ENCODE data around the gene TIAM2.
A peak's percentile ranks its signal among the peaks of the same experiment; 100 is the strongest.

Gene TIAM2

DNA sequence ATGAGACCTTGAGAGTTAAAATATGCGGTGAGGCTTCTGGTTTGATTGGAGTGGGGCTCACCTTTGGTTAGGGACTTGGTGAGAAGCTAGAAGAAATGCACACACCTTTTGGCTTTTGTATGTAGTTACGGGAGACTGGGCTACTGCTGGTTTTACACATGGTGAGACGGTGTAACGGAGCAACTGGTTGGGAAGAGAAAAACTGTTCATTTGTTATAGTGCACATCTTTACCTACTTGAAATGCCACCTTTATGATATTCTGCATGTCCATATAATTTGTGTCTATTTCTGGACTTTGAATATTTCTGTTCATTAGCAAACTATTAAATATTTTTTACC lies 31.6 kb downstream of the TIAM2 start:
- DNase-seq = no peak

DNA sequence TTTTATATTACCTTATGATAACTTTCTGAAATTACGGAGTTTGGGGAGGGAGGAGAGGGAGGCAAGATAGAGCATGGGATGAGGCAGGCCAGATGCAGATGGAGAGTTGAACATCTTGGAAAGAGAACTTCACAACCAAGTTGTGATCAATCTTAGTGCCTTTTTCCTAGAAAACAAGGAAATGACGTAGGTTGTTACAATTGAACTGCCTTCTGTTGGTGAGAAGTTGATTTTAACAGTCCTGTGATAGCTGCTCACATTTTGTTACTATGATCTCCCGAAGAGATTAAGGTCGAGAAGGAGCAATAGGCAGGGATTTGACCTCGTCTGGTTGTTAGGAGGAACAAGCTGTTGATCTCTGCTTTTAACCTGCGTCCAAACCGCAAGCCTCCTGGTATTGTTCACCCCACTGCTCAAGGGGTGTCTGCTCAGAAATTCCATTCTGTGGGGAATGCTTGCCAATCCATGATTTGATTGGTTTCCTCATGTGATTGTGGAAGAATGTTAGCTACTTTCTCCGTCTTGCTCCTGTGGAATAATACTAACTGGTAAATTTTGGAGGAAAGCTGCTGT lies 35.1 kb downstream of the TIAM2 start:
- no peak for DNase-seq

DNA sequence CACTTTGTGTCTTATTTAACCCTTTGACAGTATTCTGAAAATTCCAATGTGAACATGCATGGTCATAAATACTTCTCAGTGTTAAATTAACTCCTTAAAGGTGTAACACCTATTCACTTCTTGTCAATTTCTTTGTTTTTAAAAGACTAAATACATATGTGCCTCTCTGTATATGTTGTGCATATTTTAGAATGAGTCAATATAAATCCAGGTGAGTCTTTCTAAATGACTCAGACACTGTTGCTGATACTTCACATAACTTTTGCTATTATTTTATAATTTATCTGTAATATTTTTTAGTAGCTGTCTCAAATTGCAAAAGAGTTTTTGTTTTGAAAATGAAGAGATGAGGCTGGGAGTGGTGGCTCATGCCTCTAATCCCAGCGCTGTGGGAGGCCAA lies 36.0 kb downstream of the TIAM2 start:
- no peak for DNase-seq

DNA sequence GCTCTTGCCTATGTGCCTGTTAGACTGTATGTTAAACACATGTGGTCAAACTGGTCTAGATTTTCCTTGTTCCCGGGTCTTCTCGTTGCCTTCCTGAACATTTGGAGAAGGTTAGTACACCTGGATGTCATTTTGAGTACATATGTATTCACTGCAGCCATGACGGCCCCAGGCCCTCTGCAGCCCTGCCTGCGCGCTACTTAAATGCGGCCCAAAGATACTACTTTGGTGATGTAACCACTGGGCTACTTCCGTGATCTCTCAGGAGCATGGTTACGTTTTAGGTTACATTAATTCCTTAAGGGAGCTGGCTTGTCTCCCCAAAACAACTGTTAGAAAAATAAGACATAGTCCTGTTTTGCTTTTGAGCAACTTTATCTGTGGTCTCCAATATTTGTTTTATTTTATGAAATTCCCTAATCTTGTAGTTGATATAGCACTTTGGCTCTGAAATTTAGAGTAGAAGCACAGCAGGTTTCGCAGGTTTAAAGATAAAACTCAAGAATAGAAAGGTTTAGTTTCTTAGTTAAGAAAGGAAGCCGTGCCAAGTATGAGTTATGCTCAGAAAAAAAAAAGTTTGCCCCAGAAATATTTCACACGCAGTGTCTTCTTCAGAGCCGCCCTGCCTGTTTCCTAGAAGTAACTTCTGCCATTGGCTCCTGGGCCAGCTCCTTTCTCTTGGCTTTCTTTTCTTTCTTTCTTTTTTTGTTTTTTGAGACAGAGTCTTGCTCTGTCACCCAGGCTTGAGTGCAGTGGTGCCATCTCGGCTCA lies 38.1 kb downstream of the TIAM2 start:
- DNase-seq = no peak

DNA sequence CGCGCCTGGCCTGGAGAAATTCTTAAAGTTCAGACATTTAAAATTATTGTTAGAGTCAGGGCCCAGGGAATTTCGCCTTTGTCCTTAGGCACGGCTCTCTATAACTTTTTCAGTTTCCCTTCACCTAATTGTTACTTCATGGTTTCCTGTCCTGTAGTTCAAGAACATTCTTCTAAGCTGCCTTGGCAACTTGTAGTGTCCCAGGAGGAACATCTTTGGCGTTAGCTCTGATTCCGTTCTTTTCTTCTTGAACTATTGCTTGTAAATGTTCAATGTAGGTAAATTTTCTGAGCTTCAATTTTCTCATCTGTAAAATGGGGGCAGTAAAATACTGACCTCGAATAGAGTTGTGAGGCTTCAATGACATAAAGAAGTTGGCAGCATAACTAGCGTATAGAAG lies 41.8 kb downstream of the TIAM2 start:
- DNase-seq = no peak

DNA sequence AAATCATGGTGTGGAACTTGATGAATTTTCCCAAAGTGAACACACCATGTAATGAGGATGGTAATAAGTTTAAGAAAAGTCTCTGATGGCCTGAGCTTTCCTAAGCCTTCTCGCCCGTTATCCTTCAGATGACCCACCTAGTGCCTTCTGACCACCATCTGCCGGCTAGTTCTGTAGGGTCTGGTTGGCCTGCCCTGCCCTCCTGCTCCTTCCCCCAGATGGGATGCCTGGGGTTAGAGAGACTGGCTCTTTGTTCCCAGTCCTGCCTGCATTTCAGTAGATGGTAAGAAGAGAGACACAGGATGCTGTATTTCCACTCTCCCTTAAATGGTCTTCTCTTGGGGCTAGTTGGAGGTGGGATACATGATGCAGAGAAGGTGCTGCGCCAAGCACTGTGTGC lies 43.0 kb downstream of the TIAM2 start:
- no peak for DNase-seq

DNA sequence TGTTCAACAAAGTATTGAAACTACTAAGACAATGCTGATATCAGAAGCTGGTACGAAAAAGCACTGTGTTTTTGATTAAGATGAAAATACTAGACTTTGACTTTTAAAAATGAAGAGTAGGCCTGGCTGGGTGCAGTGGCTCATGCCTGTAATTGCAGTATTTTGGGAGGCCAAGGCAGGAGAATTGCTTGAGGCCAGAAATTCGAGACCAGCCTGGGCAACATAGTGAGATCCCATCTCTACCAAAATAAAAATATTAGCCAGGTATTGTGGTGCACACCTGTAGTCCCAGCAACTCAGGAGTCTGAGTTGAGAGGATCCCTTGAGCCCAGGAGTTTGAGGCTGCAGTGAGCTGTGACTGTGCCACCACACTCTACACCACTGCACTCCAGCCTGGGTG lies 43.4 kb downstream of the TIAM2 start:
- DNase-seq = no peak

DNA sequence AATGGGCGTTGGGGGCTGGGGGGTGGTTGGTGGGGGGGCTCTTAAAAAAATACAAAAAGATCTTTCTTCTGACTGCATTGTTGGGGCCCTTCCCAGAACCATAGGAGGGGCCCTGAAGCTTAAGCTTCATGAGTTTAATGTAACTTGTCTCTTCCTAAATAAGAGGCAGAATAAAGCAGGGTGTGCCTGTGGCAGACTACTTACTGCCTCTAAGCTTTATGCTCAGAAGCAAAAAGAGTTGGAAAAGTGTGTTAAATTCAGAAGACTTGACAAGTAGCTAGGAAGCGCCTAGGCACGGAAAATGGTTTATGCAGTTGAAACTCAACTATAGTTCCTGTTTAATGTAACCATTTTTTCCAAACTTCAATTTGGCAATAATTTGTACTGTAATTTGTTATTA lies 44.5 kb downstream of the TIAM2 start:
- DNase-seq = no peak

DNA sequence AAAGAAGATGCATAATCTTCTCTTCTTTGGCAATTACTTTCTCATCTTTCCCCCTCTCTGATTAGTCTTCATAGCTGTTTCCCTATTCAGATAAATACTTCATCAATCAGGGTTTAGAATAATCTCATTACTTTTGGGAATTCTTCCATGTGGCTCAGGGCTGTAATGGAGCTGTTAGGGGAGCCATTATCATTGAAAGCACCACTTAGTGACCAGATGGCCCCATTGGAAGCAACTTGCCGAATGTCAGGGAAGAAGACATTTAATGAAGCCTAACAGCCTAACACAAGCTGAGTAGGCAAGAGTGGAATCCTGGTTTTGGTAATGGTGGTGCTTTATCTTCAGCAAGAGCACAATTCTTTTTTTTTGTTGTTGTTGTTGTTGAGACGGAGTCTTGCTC lies 45.0 kb downstream of the TIAM2 start:
- no peak for DNase-seq

DNA sequence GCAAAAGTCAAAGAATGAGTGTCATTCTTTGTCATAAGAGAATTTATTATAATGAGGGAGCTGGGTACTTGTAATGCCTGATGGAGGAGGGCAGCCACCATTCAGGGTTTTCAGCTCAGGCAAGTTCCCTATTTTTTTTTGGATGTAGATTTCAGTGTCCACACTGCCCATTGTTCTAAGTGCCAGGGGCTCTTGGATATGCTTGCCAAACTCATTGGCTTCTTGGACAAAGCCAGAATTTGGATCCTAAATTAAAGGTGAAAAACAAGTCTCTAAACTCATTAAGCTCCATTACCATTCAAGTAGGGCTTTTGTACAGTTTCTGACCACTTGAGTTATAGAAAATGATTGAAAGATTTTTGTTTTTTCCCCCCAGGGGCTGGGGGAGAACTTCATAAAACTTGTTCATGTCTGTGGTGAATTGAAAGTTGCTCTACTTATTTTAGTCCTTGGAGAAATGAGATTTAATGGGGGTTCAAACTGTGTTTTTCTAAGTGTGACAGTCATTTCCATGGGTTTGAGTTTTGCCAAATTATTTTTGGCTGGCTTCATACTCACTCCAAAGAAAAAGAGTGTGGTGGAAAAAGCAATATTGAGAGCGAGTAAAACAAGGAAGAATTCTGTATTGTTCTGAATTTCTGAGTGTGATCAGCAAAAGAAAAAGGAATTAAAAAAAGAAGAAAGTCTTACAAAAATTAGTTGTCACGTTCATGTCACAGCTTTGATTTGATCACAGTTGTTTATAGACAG lies 46.0 kb downstream of the TIAM2 start:
- no peak for DNase-seq

DNA sequence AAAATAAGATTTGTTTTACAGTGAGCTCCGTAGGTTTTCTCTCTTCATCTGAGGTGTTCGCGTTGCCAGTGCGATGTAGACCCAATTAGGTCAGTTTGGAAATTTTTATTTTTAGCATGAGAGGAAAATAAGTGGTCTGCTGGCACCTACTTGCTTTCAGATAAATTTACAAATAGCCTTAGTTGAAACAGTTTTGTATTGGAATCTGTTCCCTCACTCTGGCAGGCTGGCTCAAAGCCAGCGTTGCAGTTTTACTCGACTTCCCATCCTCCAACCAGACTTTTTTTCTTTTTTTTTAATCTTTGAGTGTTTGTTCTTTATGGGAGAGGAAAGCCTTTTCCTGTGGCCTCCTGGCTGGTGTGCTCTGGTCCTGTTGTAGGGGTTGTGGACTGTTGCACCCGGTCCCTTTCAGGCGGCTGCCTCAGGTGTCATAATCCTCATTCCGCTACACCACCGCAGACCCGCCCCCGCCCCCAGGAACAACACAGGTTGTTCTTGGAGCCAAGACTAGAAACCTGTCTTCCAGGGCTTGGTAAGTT lies 46.7 kb downstream of the TIAM2 start:
- no peak for DNase-seq

DNA sequence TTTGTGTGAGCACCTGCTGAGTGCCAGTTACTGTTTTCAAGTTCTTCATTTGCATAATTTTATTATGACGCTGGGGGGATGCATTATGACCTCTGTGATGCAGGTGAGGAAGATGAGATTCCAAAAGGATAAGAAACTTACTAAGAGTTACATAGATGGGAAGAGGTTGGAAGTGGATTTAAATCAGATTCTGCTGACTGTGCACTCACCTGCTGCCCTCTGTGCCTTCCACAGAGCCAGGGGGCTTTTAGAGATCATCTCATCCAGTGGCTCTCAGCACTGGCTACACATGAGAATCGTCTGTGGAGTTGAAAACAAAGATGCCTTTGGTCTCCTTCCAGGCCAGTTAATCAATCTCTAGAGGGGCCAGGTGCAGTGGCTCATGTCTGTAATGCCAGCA lies 47.9 kb downstream of the TIAM2 start:
- DNase-seq = no peak

DNA sequence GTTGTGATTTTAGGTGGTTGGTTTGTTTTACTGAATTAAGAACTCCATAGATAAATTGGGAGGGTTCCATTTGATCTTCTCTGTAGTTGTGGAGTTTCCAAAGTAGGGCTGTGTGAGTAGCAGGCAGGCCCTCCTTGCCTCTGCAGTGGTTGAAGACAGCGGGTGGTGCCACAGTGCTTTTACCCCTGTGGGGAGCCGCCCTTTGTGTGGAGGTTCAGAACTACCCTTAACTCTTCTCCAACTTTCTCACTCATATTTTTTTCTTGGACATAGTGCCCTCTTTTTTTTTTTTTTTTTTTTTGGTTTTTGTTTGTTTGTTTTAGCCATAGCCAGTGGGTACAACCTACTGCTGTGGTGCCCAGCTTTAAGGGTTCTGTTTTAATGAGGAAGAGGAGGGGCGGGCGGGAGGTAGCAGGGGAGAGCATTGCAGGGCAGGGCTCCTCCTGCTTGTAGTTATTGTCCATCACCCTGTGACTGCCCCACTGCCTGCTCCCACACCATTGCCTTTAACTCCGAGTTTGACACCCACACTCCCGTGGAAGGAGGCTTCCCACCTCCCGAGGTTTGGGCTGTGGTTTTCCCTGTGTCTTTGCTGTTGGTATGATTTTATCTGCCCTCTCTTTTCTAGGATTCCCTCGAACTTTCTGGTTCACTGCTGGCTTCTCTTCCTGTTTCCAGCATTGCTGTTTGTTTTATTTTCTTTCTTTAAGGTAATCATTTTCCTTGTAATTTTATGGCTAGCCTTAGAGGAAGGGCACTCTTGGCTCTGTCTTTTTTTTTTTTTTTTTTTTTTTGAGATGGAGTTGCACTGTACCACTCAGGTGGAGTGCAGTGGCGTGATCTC lies 50.7 kb downstream of the TIAM2 start:
- DNase-seq = no peak

DNA sequence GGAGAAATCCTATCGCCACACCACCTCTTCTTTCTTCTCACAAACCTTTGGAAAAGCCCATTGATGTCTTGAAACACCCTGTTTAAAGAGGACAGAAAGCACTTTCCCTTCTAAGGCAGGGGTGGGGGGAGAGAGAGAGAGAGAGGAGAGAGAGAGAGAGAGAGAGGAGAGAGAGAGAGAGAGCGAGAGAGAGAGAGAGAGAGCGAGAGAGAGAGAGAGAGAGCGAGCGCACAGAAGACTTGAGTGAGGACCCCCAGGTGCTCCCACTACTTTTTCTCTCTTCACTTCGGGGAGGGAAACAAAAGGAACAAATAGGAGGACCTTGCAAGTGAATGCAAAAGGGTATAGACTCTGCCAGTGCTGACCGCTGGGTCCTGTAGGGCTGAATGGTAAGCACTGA lies 52.4 kb downstream of the TIAM2 start:
- DNase-seq = no peak

DNA sequence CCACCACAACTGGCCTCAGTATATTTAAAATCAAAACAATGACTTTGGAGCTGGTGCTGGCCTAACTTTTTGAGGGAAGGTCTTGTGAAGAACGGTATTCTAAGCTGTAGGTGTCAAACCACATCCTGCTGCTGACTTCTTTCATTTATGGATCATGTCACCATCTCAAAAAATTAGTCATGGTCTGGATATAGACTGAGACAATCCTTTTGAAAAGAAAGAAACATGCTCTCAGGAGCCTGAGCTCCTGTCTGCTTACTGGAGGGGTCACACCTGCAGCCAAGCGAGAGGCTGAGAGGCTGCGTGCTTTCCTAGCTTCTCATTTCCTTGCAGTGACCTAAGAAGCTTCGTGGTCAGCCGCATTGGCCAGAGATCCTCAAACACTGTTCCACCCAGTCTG lies 55.2 kb downstream of the TIAM2 start:
- peak; percentile 8 for DNase-seq

DNA sequence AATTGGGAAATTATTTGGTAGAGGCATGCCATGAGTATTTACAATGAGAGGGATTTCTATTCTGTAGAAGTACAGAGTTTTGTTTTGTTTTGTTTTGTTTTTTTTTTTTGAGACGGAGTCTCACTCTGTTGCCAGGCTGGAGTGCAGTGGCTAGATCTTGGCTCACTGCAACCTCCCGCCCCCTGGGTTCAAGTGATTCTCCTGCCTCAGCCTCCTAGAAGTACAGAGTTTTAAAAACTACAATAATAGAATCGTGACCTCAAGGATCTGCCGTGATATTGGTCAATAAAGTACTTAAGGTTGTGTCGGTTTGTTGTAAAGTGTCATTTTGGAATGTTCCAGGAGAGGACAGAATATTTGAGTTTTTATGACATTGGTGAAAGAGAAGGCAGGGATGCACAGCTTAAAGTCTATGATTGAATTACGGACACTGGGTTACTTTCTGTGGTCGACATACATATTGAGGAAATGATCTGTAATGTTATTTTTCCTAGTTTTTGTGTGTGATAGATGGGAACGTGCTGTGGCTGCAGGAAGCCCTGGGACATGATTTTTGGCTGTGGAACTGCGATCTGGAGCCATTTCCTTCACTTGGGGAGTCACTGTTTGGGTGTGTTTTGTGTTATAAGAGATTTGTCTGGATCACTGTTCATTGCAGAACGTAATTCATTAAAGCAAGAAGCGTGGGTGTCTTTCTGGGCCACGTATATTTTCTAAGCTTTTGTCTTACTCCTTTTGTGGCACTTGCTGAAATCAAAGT lies 59.6 kb downstream of the TIAM2 start:
- no peak for DNase-seq

DNA sequence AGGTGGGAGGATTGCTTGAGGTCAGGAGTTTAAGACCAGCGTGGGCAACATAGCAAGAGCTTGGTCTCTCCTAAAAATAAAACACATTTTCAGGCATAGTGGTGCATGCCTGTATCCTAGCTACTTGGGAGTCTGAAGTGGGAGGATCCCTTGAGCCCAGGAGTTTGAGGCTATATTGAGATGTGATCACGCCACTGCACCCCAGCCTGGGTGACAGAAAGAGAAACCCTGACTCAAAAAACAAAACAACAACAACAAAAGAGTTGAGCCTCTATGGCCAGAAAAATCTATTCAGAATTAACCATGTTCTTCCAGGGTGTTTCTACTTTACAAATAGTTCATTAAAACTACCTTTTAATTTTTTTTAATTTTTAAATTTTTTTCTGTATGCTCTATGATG lies 60.6 kb downstream of the TIAM2 start:
- DNase-seq = no peak

DNA sequence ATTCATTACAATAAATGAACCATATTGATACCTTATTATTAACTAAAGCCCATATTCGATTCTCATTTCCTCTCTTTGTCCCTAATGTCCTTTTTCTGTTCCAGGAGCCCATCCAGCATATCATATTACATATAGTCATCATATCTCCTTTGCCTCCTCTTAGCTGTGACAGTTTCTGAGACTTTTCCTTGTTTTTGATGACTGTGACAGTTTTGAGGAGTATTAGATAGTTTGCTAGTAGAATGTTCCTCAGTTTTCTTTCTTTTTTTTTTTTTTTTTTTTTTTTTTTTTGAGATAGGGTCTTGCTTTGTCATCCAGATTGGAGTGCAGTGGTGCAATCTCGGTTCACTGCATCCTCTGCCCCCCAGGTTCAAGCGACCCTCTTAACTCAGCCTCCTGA lies 61.6 kb downstream of the TIAM2 start:
- no peak for DNase-seq

DNA sequence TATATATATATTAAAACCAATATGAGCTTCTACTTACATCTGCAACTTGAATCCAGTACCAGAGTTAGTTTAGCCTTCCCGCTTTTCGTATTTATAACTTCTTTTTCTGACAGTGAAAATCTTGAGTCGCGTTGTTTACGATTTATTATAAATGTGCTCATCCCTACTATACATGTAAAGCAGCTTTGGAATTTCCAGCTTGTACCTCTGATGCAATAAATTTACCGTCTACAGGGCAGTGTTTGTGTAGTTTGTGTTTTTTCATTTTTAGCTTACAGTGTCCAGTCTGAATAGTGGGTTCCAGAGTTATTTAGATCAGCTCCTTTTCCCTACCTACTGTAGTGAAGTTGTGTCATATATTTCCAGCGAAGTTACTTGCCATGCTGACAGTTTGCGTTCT lies 66.3 kb downstream of the TIAM2 start:
- no peak for DNase-seq

DNA sequence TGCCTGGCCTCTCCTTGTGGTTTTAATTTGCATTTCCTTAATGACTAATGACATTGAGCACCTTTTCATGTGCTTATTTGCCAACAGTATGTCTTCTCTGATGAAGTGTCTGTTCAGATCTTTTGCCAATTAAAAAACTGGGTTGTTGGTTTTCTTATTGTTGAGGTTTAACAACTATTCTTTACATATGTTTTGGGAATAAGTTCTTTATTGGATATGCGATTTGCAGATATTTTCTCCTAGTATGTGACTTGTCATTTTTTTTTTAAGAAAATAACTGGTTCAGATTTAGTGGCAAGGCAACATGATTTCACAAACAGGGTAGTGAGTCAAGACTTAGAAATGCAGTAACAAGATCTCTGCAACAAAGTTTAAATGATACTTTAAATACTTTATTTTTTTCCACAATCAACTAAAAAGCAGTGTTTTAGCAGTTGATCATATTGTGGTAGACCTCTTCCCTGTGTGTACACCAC lies 67.8 kb downstream of the TIAM2 start:
- no peak for DNase-seq

DNA sequence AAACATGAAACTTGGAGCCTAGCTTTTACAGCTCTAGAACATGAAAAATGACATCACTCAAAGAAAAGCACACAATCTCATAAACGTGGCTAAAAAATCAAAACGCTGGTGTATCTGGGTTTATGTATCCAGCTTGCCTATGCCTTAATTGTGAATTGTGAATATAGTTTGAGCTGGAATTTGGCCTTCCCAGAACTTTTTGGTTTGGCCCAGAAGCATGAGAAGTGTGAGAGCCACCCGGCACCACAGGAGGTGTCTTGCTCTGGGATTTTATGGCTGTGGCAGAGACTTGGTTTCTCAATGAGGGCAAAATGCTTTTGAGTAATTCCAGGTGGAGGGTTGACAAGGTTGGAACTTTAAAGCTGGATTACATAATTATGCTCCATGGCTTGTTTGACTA lies 69.2 kb downstream of the TIAM2 start:
- no peak for DNase-seq

DNA sequence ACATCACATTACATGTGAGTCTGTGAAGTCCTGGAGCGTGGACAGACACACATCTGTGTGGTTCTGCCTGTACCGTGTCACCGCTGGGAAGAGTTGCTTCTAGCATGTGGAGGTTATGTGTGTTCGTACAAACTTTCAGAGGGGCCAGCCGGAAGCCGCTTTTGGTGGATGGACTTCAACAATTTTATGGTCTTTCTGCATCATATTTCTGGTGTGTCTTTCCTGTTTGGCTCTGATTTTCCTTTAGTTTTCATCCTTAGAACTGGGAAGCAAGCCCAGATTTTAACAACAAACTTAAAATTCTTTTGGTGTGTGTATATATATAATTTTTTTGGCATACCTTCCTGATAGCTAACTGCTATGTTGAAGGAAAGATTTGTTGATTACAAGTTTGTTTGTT lies 71.2 kb downstream of the TIAM2 start:
- no peak for DNase-seq
